Muscle layer of colon (tissue), 2 donors: Measurements from ENCODE around the gene ATP5F1E.

Experiments
- H3K27ac ChIP-seq: one replicate; pipeline ENCODE4 v1.7.0; 2013; ENCODE audit warnings: low read depth, mild to moderate bottlenecking, low read length, moderate library complexity
- H3K27me3 ChIP-seq, 2 donors: one replicate each; pipeline ENCODE4 v1.7.0; 2013; ENCODE audit warnings: low read length in 2 of 2, mild to moderate bottlenecking in 2 of 2; ENCODE audit not compliant: insufficient read depth in 2 of 2, control insufficient read depth in 1 of 2
- H3K36me3 ChIP-seq: one replicate; pipeline ENCODE4 v1.7.0; 2013; ENCODE audit warnings: mild to moderate bottlenecking, low read length; ENCODE audit not compliant: insufficient read depth
- H3K4me1 ChIP-seq: one replicate; pipeline ENCODE4 v1.7.0; 2013; ENCODE audit warnings: mild to moderate bottlenecking, low read length; ENCODE audit not compliant: insufficient read depth
- H3K4me3 ChIP-seq, 2 donors: one replicate each; pipeline ENCODE4 v1.7.0; 2013; ENCODE audit warnings: low read length in 2 of 2, low read depth in 1 of 2, mild to moderate bottlenecking in 1 of 2, moderate library complexity in 1 of 2
- H3K9ac ChIP-seq: one replicate; pipeline ENCODE4 v1.7.0; 2013; ENCODE audit warnings: low read length
- H3K9me3 ChIP-seq: one replicate; pipeline ENCODE4 v1.7.0; 2013; ENCODE audit warnings: mild to moderate bottlenecking, low read length
- donor health status: abdominal sarcoma.
- donor health status: Adenocarcinoma of cecum.

ATP5F1E gene

GRCh38 chr20:59063358-59064213 lies 31.5 kb upstream of the ATP5F1E start:
- Histone ChIP-seq H3K9ac (peak overlapping the region; percentile 7), H3K27ac (peak overlapping the region; percentile 36), H3K27me3 (no peaks in the 10 kb centered on the region), H3K4me3 (peak overlapping the region in 1 of 2 donors; percentile 19), H3K9me3 (no peaks in the 10 kb centered on the region), H3K4me1 (peaks cover 13% of the 10 kb centered on the region), H3K36me3 (no peaks in the 10 kb centered on the region)

GRCh38 chr20:59062081-59062480 lies 29.9 kb upstream of the ATP5F1E start:
- H3K4me1 ChIP-seq: peaks cover 13% of the 10 kb centered on the region

GRCh38 chr20:59055302-59055701 lies 23.2 kb upstream of the ATP5F1E start:
- no peak overlapping the region for H3K27ac ChIP-seq
- H3K4me3 ChIP-seq: no peak overlapping the region
- no peaks in the 10 kb centered on the region for H3K27me3 ChIP-seq
- H3K9me3 ChIP-seq: no peaks in the 10 kb centered on the region
- no peaks in the 10 kb centered on the region for H3K4me1 ChIP-seq
- no peaks in the 10 kb centered on the region for H3K36me3 ChIP-seq
- no peak overlapping the region for H3K9ac ChIP-seq

More at GRCh38 chr20:59062081-59062480, 29.9 kb upstream of the ATP5F1E start:
- Histone ChIP-seq H3K4me3 (no peak overlapping the region), H3K27ac (no peak overlapping the region), H3K36me3 (no peaks in the 10 kb centered on the region), H3K9me3 (no peaks in the 10 kb centered on the region), H3K9ac (no peak overlapping the region), H3K27me3 (no peaks in the 10 kb centered on the region)

GRCh38 chr20:59051666-59052185 lies 19.6 kb upstream of the ATP5F1E start:
- Histone ChIP-seq H3K27ac (no peak overlapping the region), H3K4me3 (no peak overlapping the region), H3K36me3 (no peaks in the 10 kb centered on the region), H3K27me3 (no peaks in the 10 kb centered on the region), H3K4me1 (no peaks in the 10 kb centered on the region), H3K9ac (no peak overlapping the region), H3K9me3 (no peaks in the 10 kb centered on the region)

GRCh38 chr20:59050437-59050836 lies 18.3 kb upstream of the ATP5F1E start:
- Histone ChIP-seq H3K36me3 (no peaks in the 10 kb centered on the region), H3K9me3 (no peaks in the 10 kb centered on the region), H3K4me1 (no peaks in the 10 kb centered on the region), H3K4me3 (no peak overlapping the region), H3K9ac (no peak overlapping the region), H3K27ac (no peak overlapping the region), H3K27me3 (no peaks in the 10 kb centered on the region)

- Histone ChIP-seq H3K27ac (no peak overlapping the region), H3K4me1 (no peaks in the 10 kb centered on the region), H3K36me3 (no peaks in the 10 kb centered on the region), H3K9ac (no peak overlapping the region), H3K27me3 (no peaks in the 10 kb centered on the region), H3K9me3 (no peaks in the 10 kb centered on the region), H3K4me3 (no peak overlapping the region)
Observed at GRCh38 chr20:59048681-59049030, 16.5 kb upstream of the ATP5F1E start.

GRCh38 chr20:59047938-59048680 lies 16.0 kb upstream of the ATP5F1E start:
- H3K27ac ChIP-seq: no peak overlapping the region

GRCh38 chr20:59046862-59047261 lies 14.7 kb upstream of the ATP5F1E start:
- H3K9ac ChIP-seq: no peak overlapping the region
- no peak overlapping the region for H3K27ac ChIP-seq
- H3K4me3 ChIP-seq: no peak overlapping the region
- H3K36me3 ChIP-seq: no peaks in the 10 kb centered on the region
- no peaks in the 10 kb centered on the region for H3K9me3 ChIP-seq
- H3K27me3 ChIP-seq: no peaks in the 10 kb centered on the region
- H3K4me1 ChIP-seq: peaks cover 7% of the 10 kb centered on the region

More at GRCh38 chr20:59047938-59048680, 16.0 kb upstream of the ATP5F1E start:
- Histone ChIP-seq H3K9me3 (no peaks in the 10 kb centered on the region), H3K36me3 (no peaks in the 10 kb centered on the region), H3K4me1 (peaks cover 4% of the 10 kb centered on the region), H3K9ac (no peak overlapping the region), H3K4me3 (no peak overlapping the region), H3K27me3 (no peaks in the 10 kb centered on the region)

- H3K9ac ChIP-seq: no peak overlapping the region
- H3K36me3 ChIP-seq: no peaks in the 10 kb centered on the region
- H3K27me3 ChIP-seq: no peaks in the 10 kb centered on the region
- H3K27ac ChIP-seq: no peak overlapping the region
- H3K9me3 ChIP-seq: no peaks in the 10 kb centered on the region
- peaks cover 11% of the 10 kb centered on the region for H3K4me1 ChIP-seq
- H3K4me3 ChIP-seq: no peak overlapping the region
Observed at GRCh38 chr20:59044796-59045195, 12.7 kb upstream of the ATP5F1E start.

GRCh38 chr20:59044295-59044694 lies 12.2 kb upstream of the ATP5F1E start:
- Histone ChIP-seq H3K27me3 (no peaks in the 10 kb centered on the region), H3K9me3 (no peaks in the 10 kb centered on the region), H3K4me3 (no peak overlapping the region), H3K9ac (no peak overlapping the region), H3K36me3 (no peaks in the 10 kb centered on the region), H3K27ac (no peak overlapping the region), H3K4me1 (peaks cover 11% of the 10 kb centered on the region)

GRCh38 chr20:59043698-59044097 lies 11.6 kb upstream of the ATP5F1E start:
- no peak overlapping the region for H3K4me3 ChIP-seq
- peaks cover 11% of the 10 kb centered on the region for H3K4me1 ChIP-seq
- H3K27me3 ChIP-seq: no peaks in the 10 kb centered on the region
- H3K9ac ChIP-seq: no peak overlapping the region
- H3K27ac ChIP-seq: peak overlapping the region; percentile 22
- no peaks in the 10 kb centered on the region for H3K36me3 ChIP-seq
- no peaks in the 10 kb centered on the region for H3K9me3 ChIP-seq
